Glutamatergic neuron (in vitro differentiated cells): ENCODE results near the gene NF1. TPM values are rescaled to one million over a fixed set of nuclear protein-coding genes. Genes with fewer than 3 reads are reported as not detected.
A peak's percentile ranks its signal among the peaks of the same experiment; 100 is the strongest.

Source experiments
- DNase-seq: peaks from one replicate; pipeline ENCODE4 v3.0.0; 2022
- H3K27ac Mint-ChIP-seq: one replicate; pipeline ENCODE4 v1.8.0; 2020; ENCODE audit warnings: mild to moderate bottlenecking, mixed read lengths, inconsistent platforms; ENCODE audit not compliant: unreplicated experiment
- H3K27me3 Mint-ChIP-seq: one replicate; pipeline ENCODE4 v1.8.0; 2020; ENCODE audit warnings: mild to moderate bottlenecking, moderate library complexity, mixed read lengths, inconsistent platforms; ENCODE audit not compliant: unreplicated experiment
- H3K36me3 Mint-ChIP-seq: one replicate; pipeline ENCODE4 v1.8.0; 2020; ENCODE audit warnings: mild to moderate bottlenecking, mixed read lengths, inconsistent platforms; ENCODE audit not compliant: unreplicated experiment
- H3K4me1 Mint-ChIP-seq: one replicate; pipeline ENCODE4 v1.8.0; 2020; ENCODE audit warnings: mild to moderate bottlenecking, low read depth, mixed read lengths, inconsistent platforms; ENCODE audit not compliant: unreplicated experiment
- H3K4me3 Mint-ChIP-seq: one replicate; pipeline ENCODE4 v1.8.0; 2020; ENCODE audit warnings: mild to moderate bottlenecking, mixed read lengths, inconsistent platforms; ENCODE audit not compliant: unreplicated experiment
- H3K9me3 Mint-ChIP-seq: one replicate; pipeline ENCODE4 v1.8.0; 2020; ENCODE audit warnings: mild to moderate bottlenecking, moderate library complexity, mixed read lengths, inconsistent platforms; ENCODE audit not compliant: unreplicated experiment
- total RNA-seq: library from RNA; stranded (reverse); fragmentation: NEBNext Ultra II Directional; extraction: Animal tissue kit (Norgen Biotek cat#: 25700); gene quantifications from one replicate; pipeline ENCODE4 v1.2.1, GENCODE V29; 2021; ENCODE audit not compliant: unreplicated experiment
- TF ChIP-seq, protein P1 (sequence below): fragments of 200-600 bp; sonication (generic); IDR thresholded peaks from one replicate; pipeline ENCODE4 v1.5.0; 2021; ENCODE audit not compliant: partially characterized antibody, unreplicated experiment

Gene NF1
- total RNA-seq, 1 donor from 2014 or later = 87.6 TPM

DNA sequence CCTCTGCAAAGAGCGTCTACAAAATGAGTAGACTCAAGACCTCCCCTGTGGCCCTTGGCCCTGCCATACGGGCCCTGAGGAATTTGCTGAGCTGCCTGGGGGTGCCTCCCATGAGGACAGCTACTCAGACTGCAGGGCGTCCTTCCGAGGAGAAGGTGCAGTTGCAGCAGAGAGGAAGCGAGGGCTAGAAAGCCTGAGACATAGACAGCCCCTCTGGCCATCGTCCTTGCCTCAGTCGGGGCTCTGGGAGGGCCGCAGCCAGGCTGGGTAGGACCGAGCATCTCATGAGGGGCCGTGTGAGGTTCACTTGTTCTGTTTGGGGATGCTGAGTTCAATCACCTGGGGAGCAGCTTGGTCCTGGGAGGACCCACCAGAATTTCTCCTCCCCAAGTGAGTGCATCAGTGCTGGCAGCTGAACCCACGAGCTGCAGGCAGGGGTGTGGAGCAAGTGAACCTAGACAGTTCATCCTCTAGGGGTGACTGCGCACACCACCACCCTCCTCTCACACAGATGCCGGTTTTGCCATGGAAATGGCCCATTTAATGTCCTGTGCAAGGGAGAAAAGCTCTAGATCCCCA lies 317.0 kb downstream of the NF1 start:
- DNase-seq = no peak
- H3K36me3 Mint-ChIP-seq = no peaks in the 10 kb centered on the region
- H3K9me3 Mint-ChIP-seq = peaks cover 14% of the 10 kb centered on the region
- H3K4me1 Mint-ChIP-seq = peaks cover 49% of the 10 kb centered on the region
- TF ChIP-seq, protein P1, sequence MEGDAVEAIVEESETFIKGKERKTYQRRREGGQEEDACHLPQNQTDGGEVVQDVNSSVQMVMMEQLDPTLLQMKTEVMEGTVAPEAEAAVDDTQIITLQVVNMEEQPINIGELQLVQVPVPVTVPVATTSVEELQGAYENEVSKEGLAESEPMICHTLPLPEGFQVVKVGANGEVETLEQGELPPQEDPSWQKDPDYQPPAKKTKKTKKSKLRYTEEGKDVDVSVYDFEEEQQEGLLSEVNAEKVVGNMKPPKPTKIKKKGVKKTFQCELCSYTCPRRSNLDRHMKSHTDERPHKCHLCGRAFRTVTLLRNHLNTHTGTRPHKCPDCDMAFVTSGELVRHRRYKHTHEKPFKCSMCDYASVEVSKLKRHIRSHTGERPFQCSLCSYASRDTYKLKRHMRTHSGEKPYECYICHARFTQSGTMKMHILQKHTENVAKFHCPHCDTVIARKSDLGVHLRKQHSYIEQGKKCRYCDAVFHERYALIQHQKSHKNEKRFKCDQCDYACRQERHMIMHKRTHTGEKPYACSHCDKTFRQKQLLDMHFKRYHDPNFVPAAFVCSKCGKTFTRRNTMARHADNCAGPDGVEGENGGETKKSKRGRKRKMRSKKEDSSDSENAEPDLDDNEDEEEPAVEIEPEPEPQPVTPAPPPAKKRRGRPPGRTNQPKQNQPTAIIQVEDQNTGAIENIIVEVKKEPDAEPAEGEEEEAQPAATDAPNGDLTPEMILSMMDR = no peak
- H3K4me3 Mint-ChIP-seq = no peak overlapping the region
- H3K27ac Mint-ChIP-seq = no peak overlapping the region
- H3K27me3 Mint-ChIP-seq = peaks cover 13% of the 10 kb centered on the region

DNA sequence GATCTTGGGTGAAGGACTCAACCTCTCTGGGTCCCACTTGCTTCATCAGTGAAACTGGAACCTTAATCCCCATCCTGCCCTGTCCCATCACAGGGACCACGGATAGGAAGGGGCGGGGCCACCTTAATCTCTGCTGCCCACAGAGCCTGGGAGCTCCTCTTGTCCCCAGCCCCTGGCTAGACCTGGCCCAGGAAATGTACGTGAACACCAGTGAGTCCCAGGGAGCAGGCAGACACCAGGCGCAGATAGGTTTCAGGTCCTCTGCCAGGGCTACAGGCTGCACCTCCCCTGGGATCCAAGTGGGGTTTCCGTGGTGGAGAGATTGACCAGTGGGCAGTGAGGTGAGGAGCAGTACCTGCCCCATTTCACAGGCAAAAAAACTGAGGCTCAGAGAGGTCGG lies 317.7 kb downstream of the NF1 start:
- Mint-ChIP-seq H3K9me3 (peaks cover 14% of the 10 kb centered on the region), H3K4me3 (no peak overlapping the region), H3K27ac (peak overlapping the region; percentile 79), H3K36me3 (no peaks in the 10 kb centered on the region), H3K4me1 (peaks cover 48% of the 10 kb centered on the region), H3K27me3 (peaks cover 12% of the 10 kb centered on the region)
- no peak for DNase-seq
- TF ChIP-seq, protein P1 = no peak

DNA sequence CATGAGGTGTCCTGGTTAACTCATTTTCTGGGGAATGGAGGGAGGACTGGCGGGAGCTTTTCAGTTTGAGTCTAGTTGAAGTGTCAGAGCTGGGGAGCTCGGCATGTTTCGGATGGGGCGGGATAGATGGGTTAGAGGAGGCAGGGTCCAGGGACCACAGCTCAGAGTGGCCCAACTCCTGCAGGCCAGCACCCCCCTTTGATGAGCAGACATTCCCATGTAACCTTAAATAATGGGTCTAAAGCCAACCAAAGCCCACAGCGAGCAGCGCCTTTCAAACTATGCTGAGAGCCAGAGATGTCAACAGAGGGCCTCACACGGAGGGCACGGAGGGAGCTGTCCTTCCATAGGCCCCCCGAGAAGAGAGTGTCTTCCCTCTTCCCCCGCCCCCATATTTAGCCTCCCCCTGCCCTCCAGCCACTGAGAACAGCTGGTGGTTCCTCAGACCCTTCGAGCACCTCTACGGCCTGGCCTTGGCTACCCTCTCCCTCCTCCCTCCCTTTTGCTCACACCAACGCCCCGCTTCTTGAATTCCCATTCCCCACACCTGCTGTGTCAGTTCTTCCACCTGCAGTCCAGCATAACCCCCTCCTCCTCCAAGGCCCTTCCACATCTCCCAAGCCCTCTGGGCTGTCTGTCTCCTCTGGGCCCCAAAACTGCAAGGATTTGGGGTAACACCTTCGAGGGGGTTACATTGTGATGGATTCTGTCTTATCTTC lies 318.5 kb downstream of the NF1 start:
- Mint-ChIP-seq H3K27me3 (peaks cover 14% of the 10 kb centered on the region), H3K4me3 (peak overlapping the region; percentile 52), H3K4me1 (peaks cover 48% of the 10 kb centered on the region), H3K27ac (peak overlapping the region; percentile 88), H3K9me3 (peaks cover 14% of the 10 kb centered on the region), H3K36me3 (no peaks in the 10 kb centered on the region)
- DNase-seq = no peak
- TF ChIP-seq, protein P1 = no peak

DNA sequence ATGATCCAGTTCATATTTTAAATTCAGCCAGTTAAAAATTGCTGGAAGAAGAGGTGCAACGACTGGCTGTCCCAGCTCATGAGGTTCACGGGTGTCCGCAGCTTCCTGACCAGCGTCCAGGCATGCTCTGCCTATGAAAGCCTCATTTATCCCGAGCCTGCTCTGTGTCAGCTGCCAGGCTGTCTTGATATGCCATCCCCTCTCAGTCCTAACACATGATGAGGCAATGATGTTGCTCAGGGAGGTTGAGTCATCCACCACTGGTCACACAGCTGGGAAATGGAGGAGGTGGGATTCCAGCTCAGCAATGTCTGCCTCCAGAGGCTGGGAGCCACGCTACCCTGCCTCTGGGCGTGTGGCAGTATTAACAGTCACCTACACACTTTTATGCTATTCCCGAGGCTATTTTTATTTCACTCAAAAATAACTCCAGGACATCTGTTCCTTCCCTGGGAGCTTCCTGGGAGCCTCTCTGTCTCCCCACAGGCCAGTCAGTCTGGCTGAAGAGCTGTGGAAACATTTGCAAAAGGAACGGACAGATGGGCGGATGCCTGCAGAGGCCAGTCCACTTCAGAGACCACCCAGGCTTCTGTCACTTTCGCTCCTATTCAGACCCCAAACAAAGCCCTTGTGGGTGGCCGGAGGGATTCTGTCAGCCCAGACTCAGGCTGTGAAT lies 319.2 kb downstream of the NF1 start:
- Mint-ChIP-seq H3K9me3 (peaks cover 14% of the 10 kb centered on the region), H3K4me3 (peak overlapping the region; percentile 52), H3K36me3 (no peaks in the 10 kb centered on the region), H3K4me1 (peaks cover 46% of the 10 kb centered on the region), H3K27me3 (peaks cover 14% of the 10 kb centered on the region), H3K27ac (peak overlapping the region; percentile 88)
- TF ChIP-seq, protein P1 = no peak
- DNase-seq = peak; percentile 51

DNA sequence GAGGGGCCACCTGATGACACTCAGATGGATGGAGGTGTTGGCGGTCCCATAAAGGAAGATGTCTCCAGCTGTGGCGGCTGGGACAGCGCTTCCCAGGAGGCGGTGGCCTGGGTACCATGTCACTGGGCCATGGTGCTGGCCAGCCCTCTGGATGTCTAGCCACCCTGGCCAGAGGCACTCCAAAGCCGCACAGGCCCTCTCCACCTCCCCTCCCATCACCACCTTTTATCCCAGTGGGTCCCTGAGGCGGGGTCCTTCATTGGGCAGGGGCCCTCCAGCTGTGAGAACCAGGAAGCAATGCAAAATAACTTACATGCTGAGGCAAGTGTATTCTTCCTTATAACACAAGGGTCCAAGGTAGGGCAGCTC lies 319.8 kb downstream of the NF1 start:
- Mint-ChIP-seq H3K4me3 (no peak overlapping the region), H3K27me3 (peaks cover 14% of the 10 kb centered on the region), H3K27ac (peak overlapping the region; percentile 88), H3K36me3 (no peaks in the 10 kb centered on the region), H3K9me3 (peaks cover 14% of the 10 kb centered on the region), H3K4me1 (peaks cover 43% of the 10 kb centered on the region)
- DNase-seq = no peak
- TF ChIP-seq, protein P1 = no peak
